Neural cell (in vitro differentiated cells): Measurements from ENCODE around the gene ZNF638. TPM values are rescaled to one million over a fixed set of nuclear protein-coding genes. Genes with fewer than 3 reads are reported as not detected.
"Not testable (repeated sequence)": the region's sequence is repeated elsewhere in the genome, so short reads cannot be mapped to it uniquely, and the experiment has no call there.

Experiments
- H2AFZ ChIP-seq: fragments of 200-600, 300-800 bp; sonication (generic), shearing (Covaris generic); 2 replicates; pipeline ENCODE4 v1.6.0; 2014; ENCODE audit warnings: low read depth, mild to moderate bottlenecking, antibody characterized with exemption, low read length, moderate library complexity
- H3F3A ChIP-seq: fragments of 200-600 bp; shearing (Covaris generic); 2 replicates; pipeline ENCODE4 v1.6.1; 2016; ENCODE audit warnings: mild to moderate bottlenecking, moderate library complexity, mixed read lengths, antibody characterized with exemption, low read length; ENCODE audit not compliant: insufficient read depth, poor library complexity, severe bottlenecking
- H3K27ac ChIP-seq: fragments of 200-600, 300-800 bp; sonication (generic), shearing (Covaris generic); 2 replicates; pipeline ENCODE4 v1.5.1; 2014; ENCODE audit warnings: mild to moderate bottlenecking, low read length, moderate library complexity
- H3K27me3 ChIP-seq: fragments of 300-800, 200-600 bp; sonication (generic), shearing (Covaris generic); 2 replicates; pipeline ENCODE4 v1.6.0; 2014; ENCODE audit warnings: mild to moderate bottlenecking, low read depth, low read length, moderate library complexity; ENCODE audit not compliant: insufficient read depth
- H3K36me3 ChIP-seq: fragments of 300-800, 200-600 bp; sonication (generic), shearing (Covaris generic); 2 replicates; pipeline ENCODE4 v1.5.1; 2014; ENCODE audit warnings: mild to moderate bottlenecking, antibody characterized with exemption, low read length, moderate library complexity; ENCODE audit not compliant: insufficient read depth
- H3K4me2 ChIP-seq: fragments of 300-800, 200-600 bp; sonication (generic), shearing (Covaris generic); 2 replicates; pipeline ENCODE4 v1.6.0; 2014; ENCODE audit warnings: mild to moderate bottlenecking, low read length
- H3K4me3 ChIP-seq: fragments of 300-800, 200-600 bp; sonication (generic), shearing (Covaris generic); 2 replicates; pipeline ENCODE4 v1.5.1; 2014; ENCODE audit warnings: mild to moderate bottlenecking, low read length, moderate library complexity
- H3K79me2 ChIP-seq: fragments of 200-600 bp; shearing (Covaris generic); replicated peaks from 2 replicates; pipeline ENCODE4 v1.6.0; 2014; ENCODE audit warnings: mild to moderate bottlenecking, low read length, moderate library complexity; ENCODE audit not compliant: insufficient read depth
- H3K9ac ChIP-seq: fragments of 300-800, 200-600 bp; sonication (generic), shearing (Covaris generic); 2 replicates; pipeline ENCODE4 v1.6.1; 2016; ENCODE audit warnings: mild to moderate bottlenecking, low read length, mixed read lengths
- H3K9me2 ChIP-seq: fragments of 200-600 bp; shearing (Covaris generic); 2 replicates; pipeline ENCODE4 v1.6.1; 2016; ENCODE audit warnings: mild to moderate bottlenecking, low read length, mixed read lengths; ENCODE audit not compliant: insufficient read depth
- H3K9me3 ChIP-seq: fragments of 200-600, 300-800 bp; sonication (generic), shearing (Covaris generic); 2 replicates; pipeline ENCODE4 v1.6.1; 2016; ENCODE audit warnings: mild to moderate bottlenecking, mixed run types, low read length, moderate library complexity, mixed read lengths
- H4K20me1 ChIP-seq: fragments of 200-600 bp; shearing (Covaris generic); 2 replicates; pipeline ENCODE4 v1.6.1; 2016; ENCODE audit warnings: mild to moderate bottlenecking, mixed run types; ENCODE audit not compliant: insufficient read depth
- EP300 ChIP-seq: fragments of 450-650 bp; conservative IDR thresholded peaks from 2 replicates; pipeline ENCODE4 v1.6.1; 2014; ENCODE audit warnings: antibody characterized with exemption, mild to moderate bottlenecking, moderate library complexity; ENCODE audit not compliant: poor library complexity, severe bottlenecking
- EZH2 ChIP-seq: fragments of 200-600, 300-800 bp; shearing (Covaris generic), sonication (generic); IDR thresholded peaks from 2 replicates; pipeline ENCODE4 v1.6.1; 2014; ENCODE audit warnings: antibody characterized with exemption, low read length, borderline replicate concordance, mild to moderate bottlenecking; ENCODE audit not compliant: insufficient read depth, poor library complexity, severe bottlenecking
- MXI1 ChIP-seq: fragments of 450-650 bp; conservative IDR thresholded peaks from 2 replicates; pipeline ENCODE4 v1.6.1; 2014; ENCODE audit warnings: antibody characterized with exemption, mild to moderate bottlenecking; ENCODE audit not compliant: poor library complexity, severe bottlenecking
- POLR2AphosphoS5 ChIP-seq: IDR thresholded peaks from 2 replicates; pipeline ENCODE4 v1.6.1; 2012
- RAD21 ChIP-seq: fragments of 450-650 bp; conservative IDR thresholded peaks from 2 replicates; pipeline ENCODE4 v1.6.1; 2014; ENCODE audit warnings: antibody characterized with exemption, mild to moderate bottlenecking, moderate library complexity
- REST ChIP-seq: IDR thresholded peaks from 2 replicates; pipeline ENCODE4 v1.6.1; 2012; ENCODE audit warnings: borderline replicate concordance
- TAF1 ChIP-seq: IDR thresholded peaks from 2 replicates; pipeline ENCODE4 v1.6.1; 2012; ENCODE audit warnings: low read depth
- polyA plus RNA-seq: library from polyadenylated mRNA; depleted of rRNA; stranded (reverse); fragments of >200 nt; gene quantifications from 2 replicates; pipeline ENCODE4 v1.2.3, GENCODE V29; 2014
- TF ChIP-seq, protein P1 (sequence below): fragments of 450-650 bp; IDR thresholded peaks from 2 replicates; pipeline ENCODE4 v1.5.1; 2014; ENCODE audit warnings: antibody characterized with exemption, mild to moderate bottlenecking, moderate library complexity; ENCODE audit not compliant: poor library complexity, severe bottlenecking

ZNF638 gene
- polyA plus RNA-seq, 1 donor from 2014 or later: 308 TPM

GRCh38 chr2:71426721-71427120 is 95.1 kb downstream of the ZNF638 start:
- peaks cover 15% of the 10 kb centered on the region for H3K36me3 ChIP-seq
- H3K27ac ChIP-seq: no peak overlapping the region
- H3K9ac ChIP-seq: no peak overlapping the region
- no peaks in the 10 kb centered on the region for H4K20me1 ChIP-seq
- H3K9me3 ChIP-seq: no peaks in the 10 kb centered on the region
- TF ChIP-seq EP300 (no peak), MXI1 (no peak), EZH2 (no peak), POLR2AphosphoS5 (no peak)
- TF ChIP-seq, protein P1, sequence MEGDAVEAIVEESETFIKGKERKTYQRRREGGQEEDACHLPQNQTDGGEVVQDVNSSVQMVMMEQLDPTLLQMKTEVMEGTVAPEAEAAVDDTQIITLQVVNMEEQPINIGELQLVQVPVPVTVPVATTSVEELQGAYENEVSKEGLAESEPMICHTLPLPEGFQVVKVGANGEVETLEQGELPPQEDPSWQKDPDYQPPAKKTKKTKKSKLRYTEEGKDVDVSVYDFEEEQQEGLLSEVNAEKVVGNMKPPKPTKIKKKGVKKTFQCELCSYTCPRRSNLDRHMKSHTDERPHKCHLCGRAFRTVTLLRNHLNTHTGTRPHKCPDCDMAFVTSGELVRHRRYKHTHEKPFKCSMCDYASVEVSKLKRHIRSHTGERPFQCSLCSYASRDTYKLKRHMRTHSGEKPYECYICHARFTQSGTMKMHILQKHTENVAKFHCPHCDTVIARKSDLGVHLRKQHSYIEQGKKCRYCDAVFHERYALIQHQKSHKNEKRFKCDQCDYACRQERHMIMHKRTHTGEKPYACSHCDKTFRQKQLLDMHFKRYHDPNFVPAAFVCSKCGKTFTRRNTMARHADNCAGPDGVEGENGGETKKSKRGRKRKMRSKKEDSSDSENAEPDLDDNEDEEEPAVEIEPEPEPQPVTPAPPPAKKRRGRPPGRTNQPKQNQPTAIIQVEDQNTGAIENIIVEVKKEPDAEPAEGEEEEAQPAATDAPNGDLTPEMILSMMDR: no peak
- H3K27me3 ChIP-seq: no peaks in the 10 kb centered on the region
- no peak overlapping the region for H3K4me2 ChIP-seq
- peaks cover 12% of the 10 kb centered on the region for H3K79me2 ChIP-seq
- no peak overlapping the region for H3K4me3 ChIP-seq
- no peak overlapping the region for H2AFZ ChIP-seq
- no peaks in the 10 kb centered on the region for H3K9me2 ChIP-seq
- H3F3A ChIP-seq: no peaks in the 10 kb centered on the region

GRCh38 chr2:71428472-71429383 is 97.1 kb downstream of the ZNF638 start:
- Histone ChIP-seq H3K27ac (no peak overlapping the region), H4K20me1 (no peaks in the 10 kb centered on the region), H3K4me2 (no peak overlapping the region), H3F3A (no peaks in the 10 kb centered on the region), H3K9me3 (no peaks in the 10 kb centered on the region), H3K79me2 (peaks cover 7% of the 10 kb centered on the region), H2AFZ (no peak overlapping the region), H3K27me3 (no peaks in the 10 kb centered on the region), H3K9me2 (no peaks in the 10 kb centered on the region), H3K4me3 (no peak overlapping the region), H3K9ac (no peak overlapping the region), H3K36me3 (peaks cover 9% of the 10 kb centered on the region)
- TF ChIP-seq REST: no peak
- TF ChIP-seq TAF1: no peak
- TF ChIP-seq POLR2AphosphoS5: no peak
- TF ChIP-seq EZH2: no peak
- TF ChIP-seq RAD21: no peak

- not testable (repeated sequence) for H3K79me2 ChIP-seq, H3K9me3 ChIP-seq
These were observed 113.6 kb downstream of the ZNF638 start for GRCh38 chr2:71445142-71445541.

More at GRCh38 chr2:71445142-71445541, 113.6 kb downstream of the ZNF638 start:
- not testable (repeated sequence) for H2AFZ ChIP-seq, H3K9ac ChIP-seq, H3K27me3 ChIP-seq, H3K4me2 ChIP-seq, H3K27ac ChIP-seq, H3K9me2 ChIP-seq, H3F3A ChIP-seq, H3K36me3 ChIP-seq, H4K20me1 ChIP-seq, H3K4me3 ChIP-seq
